HepG2 (cell line): ENCODE measurements around the gene PRKCD. TPM values are rescaled to one million over a fixed set of nuclear protein-coding genes. Genes with fewer than 3 reads are reported as not detected.

Experiments used
- ATF6 ChIP-seq: sonication (generic); formaldehyde crosslinking; conservative IDR thresholded peaks from 2 replicates; pipeline ENCODE4 v1.4.0; 2020; ENCODE audit warnings: missing genetic modification reagents
- ELF3 ChIP-seq: IDR thresholded peaks from 2 replicates; pipeline ENCODE4 v1.6.1; 2016; ENCODE audit warnings: missing genetic modification reagents, missing compliant biosample characterization
- ETS1 ChIP-seq: sonication (generic); formaldehyde crosslinking; IDR thresholded peaks from 2 replicates; pipeline ENCODE4 v1.4.0; 2020; ENCODE audit warnings: missing genetic modification reagents
- FLYWCH1 ChIP-seq: sonication (generic); formaldehyde crosslinking; IDR thresholded peaks from 2 replicates; pipeline ENCODE4 v1.8.1; 2023; ENCODE audit warnings: mild to moderate bottlenecking, missing genetic modification reagents
- FOXA3 ChIP-seq: IDR thresholded peaks from 2 replicates; pipeline ENCODE4 v1.6.1; 2016; ENCODE audit warnings: missing genetic modification reagents, missing compliant biosample characterization
- MEIS2 ChIP-seq: sonication (generic); formaldehyde crosslinking; IDR thresholded peaks from 2 replicates; pipeline ENCODE4 v1.9.0; 2021; ENCODE audit warnings: mild to moderate bottlenecking, missing genetic modification reagents
- MTERF4 ChIP-seq: sonication (generic); formaldehyde crosslinking; IDR thresholded peaks from 2 replicates; pipeline ENCODE4 v1.8.0; 2023; ENCODE audit warnings: mild to moderate bottlenecking, missing genetic modification reagents
- RXRB ChIP-seq: IDR thresholded peaks from 2 replicates; pipeline ENCODE4 v1.6.1; 2016; ENCODE audit warnings: borderline replicate concordance, missing genetic modification reagents, missing compliant biosample characterization
- SP2 ChIP-seq: sonication (generic); formaldehyde crosslinking; IDR thresholded peaks from 2 replicates; pipeline ENCODE4 v1.5.1; 2020; ENCODE audit warnings: mild to moderate bottlenecking, missing genetic modification reagents
- TGIF2 ChIP-seq: IDR thresholded peaks from 2 replicates; pipeline ENCODE4 v1.6.1; 2016; ENCODE audit warnings: control low read depth, missing compliant biosample characterization
- ZBTB38 ChIP-seq: sonication (generic); formaldehyde crosslinking; IDR thresholded peaks from 2 replicates; pipeline ENCODE4 v1.5.1; 2020; ENCODE audit warnings: mild to moderate bottlenecking, missing genetic modification reagents
- ZNF138 ChIP-seq: sonication (generic); formaldehyde crosslinking; IDR thresholded peaks from 2 replicates; pipeline ENCODE4 v1.5.0; 2020; ENCODE audit warnings: mild to moderate bottlenecking, low read depth, missing genetic modification reagents
- ZNF180 ChIP-seq: sonication (generic); formaldehyde crosslinking; IDR thresholded peaks from 2 replicates; pipeline ENCODE4 v1.4.0; 2020; ENCODE audit warnings: low read depth, missing genetic modification reagents, borderline replicate concordance
- ZNF280B ChIP-seq: sonication (generic); formaldehyde crosslinking; IDR thresholded peaks from 2 replicates; pipeline ENCODE4 v1.5.0; 2020; ENCODE audit warnings: missing genetic modification reagents, mild to moderate bottlenecking, borderline replicate concordance
- ZNF33B ChIP-seq: sonication (generic); formaldehyde crosslinking; IDR thresholded peaks from 2 replicates; pipeline ENCODE4 v1.5.1; 2020; ENCODE audit warnings: mild to moderate bottlenecking, missing genetic modification reagents
- ZNF414 ChIP-seq: sonication (generic); formaldehyde crosslinking; IDR thresholded peaks from 2 replicates; pipeline ENCODE4 v1.5.0; 2020; ENCODE audit warnings: missing genetic modification reagents
- ZNF570 ChIP-seq: sonication (generic); formaldehyde crosslinking; IDR thresholded peaks from 2 replicates; pipeline ENCODE4 v1.4.0; 2020; ENCODE audit warnings: mild to moderate bottlenecking, missing genetic modification reagents, borderline replicate concordance
- ZNF678 ChIP-seq: sonication (generic); formaldehyde crosslinking; IDR thresholded peaks from 2 replicates; pipeline ENCODE4 v1.4.0; 2020; ENCODE audit warnings: mild to moderate bottlenecking, missing genetic modification reagents
- ZNF878 ChIP-seq: sonication (generic); formaldehyde crosslinking; IDR thresholded peaks from 2 replicates; pipeline ENCODE4 v1.8.1; 2023; ENCODE audit warnings: mild to moderate bottlenecking, missing genetic modification reagents, moderate library complexity
- ZUFSP ChIP-seq: sonication (generic); formaldehyde crosslinking; IDR thresholded peaks from 2 replicates; pipeline ENCODE4 v1.9.0; 2021; ENCODE audit warnings: missing genetic modification reagents, mild to moderate bottlenecking, borderline replicate concordance
- polyA plus RNA-seq, 8 experiments: library from polyadenylated mRNA; depleted of rRNA in 3 of 8; stranded (reverse) in 7 of 8; unstranded in 1 of 8; fragments of >200 nt; fragmentation: Illumina TruSeq in 4 of 8; extraction: Trizol in 4 of 8; gene quantifications; 2 replicates each; pipeline versions ENCODE4 v1.2.1 to v1.2.3, GENCODE V29; 2011 to 2016; ENCODE audit warnings: low read depth in 4 of 8, missing spikeins in 1 of 8, mixed read lengths in 1 of 8; ENCODE audit not compliant: insufficient read depth in 1 of 8
- total RNA-seq, 5 experiments: library from RNA; depleted of rRNA; stranded (reverse); fragments of >200 nt; fragmentation: Illumina TruSeq; extraction: Trizol; gene quantifications; 2 replicates each; pipeline ENCODE4 v1.2.3, GENCODE V29; 2016; ENCODE audit warnings: low read depth in 1 of 5

Gene PRKCD
- total and polyA plus RNA-seq, 2 of the 13 experiments (the other 11 are each of a cell fraction or from before 2014, with no cell fraction given): 1.6 to 40.7 TPM

GRCh38 chr3:53130179-53131061 is 30.6 kb upstream of the PRKCD start, which contains the start of gene RFT1 (continued):
- TF ChIP-seq SP2: peak; percentile 73
- TF ChIP-seq MEIS2 (CRISPR knock-in tag): peak; percentile 73
- peak; percentile 77; the same call in 1 of the 2 replicates for TF ChIP-seq ZNF414 (CRISPR knock-in tag)
- peak; percentile 93 for TF ChIP-seq TGIF2 (CRISPR knock-in tag)
- peak; percentile 89; the same call in 1 of the 2 replicates for TF ChIP-seq ZNF138 (CRISPR knock-in tag)
- TF ChIP-seq FLYWCH1 (CRISPR knock-in tag): no peak
- TF ChIP-seq ZNF33B (CRISPR knock-in tag): peak; percentile 31; the same call in 1 of the 2 replicates
- peak; percentile 59; the same call in 1 of the 2 replicates for TF ChIP-seq ATF6 (CRISPR knock-in tag)
- no peak for TF ChIP-seq ZNF180
- TF ChIP-seq RXRB: 0 out of 2 replicates have a peak, but pooled peaks have one; percentile 12
- 0 out of 2 replicates have a peak, but pooled peaks have one; percentile 35 for TF ChIP-seq ZNF678 (CRISPR knock-in tag)
- TF ChIP-seq MTERF4 (CRISPR knock-in tag): peak; percentile 81; the same call in 1 of the 2 replicates
- no peak for TF ChIP-seq ZNF878 (CRISPR knock-in tag)
- peak; percentile 95 for TF ChIP-seq ZNF280B (CRISPR knock-in tag)
- no peak for TF ChIP-seq ZUFSP (CRISPR knock-in tag)
- TF ChIP-seq ZBTB38: peak; percentile 43; the same call in 1 of the 2 replicates
- TF ChIP-seq ETS1 (CRISPR knock-in tag): no peak
- peak; percentile 99 for TF ChIP-seq ELF3
- no peak for TF ChIP-seq ZNF570 (CRISPR knock-in tag)
- peak; percentile 38 for TF ChIP-seq FOXA3
